BJ (cell line): Measurements from ENCODE around the gene MNX1. TPM values are rescaled to one million over a fixed set of nuclear protein-coding genes. Genes with fewer than 3 reads are reported as not detected.

Experiments
- CTCF ChIA-PET: fragments of 350-600 bp; formaldehyde crosslinking; extraction: SDS; loops from one replicate; lab custom pipeline; 2021; ENCODE audit warnings: antibody characterized with exemption, inconsistent platforms; lab: Yijun Ruan, JAX
- POLR2A ChIA-PET: fragments of 300-600 bp; sonication (Branson Sonifier 250); formaldehyde crosslinking; extraction: SDS; loops from one replicate; lab custom pipeline; 2021; ENCODE audit warnings: antibody characterized with exemption; lab: Charles Lee
- DNase-seq: peaks from one replicate; pipeline ENCODE4 v3.0.0-alpha.2; 2011; ENCODE audit warnings: low read depth
- H3K27me3 ChIP-seq: 2 replicates; pipeline ENCODE4 v1.6.0; 2011; ENCODE audit warnings: low read length; ENCODE audit not compliant: control insufficient read depth, insufficient read depth
- H3K36me3 ChIP-seq: 2 replicates; pipeline ENCODE4 v1.5.1; 2011; ENCODE audit warnings: low read length; ENCODE audit not compliant: control insufficient read depth, insufficient read depth
- H3K4me3 ChIP-seq: 2 replicates; pipeline ENCODE4 v1.5.1; 2011; ENCODE audit warnings: low read depth, mild to moderate bottlenecking, control low read depth, low read length
- CTCF ChIP-seq: IDR thresholded peaks from 2 replicates; pipeline ENCODE4 v1.5.1; 2011; ENCODE audit warnings: low read depth, mild to moderate bottlenecking, control low read depth, inconsistent platforms, low read length, moderate library complexity; ENCODE audit not compliant: insufficient read depth
- polyA plus RNA-seq: library from polyadenylated mRNA; depleted of rRNA; stranded (reverse); fragments of >200 nt; gene quantifications from 2 replicates; pipeline ENCODE4 v1.2.3, GENCODE V29; 2011

MNX1 gene
- polyA plus RNA-seq, 1 experiment: not detected

GRCh38 chr7:157032644-157033482 lies 22.4 kb upstream of the MNX1 start:
- no peaks in the 10 kb centered on the region for H3K36me3 ChIP-seq
- H3K4me3 ChIP-seq: no peak overlapping the region
- POLR2A ChIA-PET: no interaction called here
- no peak for DNase-seq
- TF ChIP-seq CTCF: no peak
- CTCF ChIA-PET: no interaction called here
- peaks cover 4% of the 10 kb centered on the region; the same call in 1 of the 2 replicates for H3K27me3 ChIP-seq

GRCh38 chr7:157032128-157032527 lies 21.7 kb upstream of the MNX1 start:
- ChIA-PET POLR2A (no interaction called here), CTCF (no interaction called here)
- no peak overlapping the region for H3K4me3 ChIP-seq
- DNase-seq: no peak
- H3K27me3 ChIP-seq: peaks cover 4% of the 10 kb centered on the region; the same call in 1 of the 2 replicates
- TF ChIP-seq CTCF: no peak
- no peaks in the 10 kb centered on the region for H3K36me3 ChIP-seq

- Histone ChIP-seq H3K4me3 (no peak overlapping the region), H3K27me3 (peaks cover 11% of the 10 kb centered on the region), H3K36me3 (no peaks in the 10 kb centered on the region)
- CTCF ChIA-PET: no interaction called here
- POLR2A ChIA-PET: no interaction called here
- no peak for DNase-seq
- no peak for TF ChIP-seq CTCF
Measured at GRCh38 chr7:157028199-157028903, 17.9 kb upstream of the MNX1 start.

- ChIA-PET CTCF (no interaction called here), POLR2A (no interaction called here)
- Histone ChIP-seq H3K27me3 (peaks cover 18% of the 10 kb centered on the region), H3K4me3 (no peak overlapping the region), H3K36me3 (no peaks in the 10 kb centered on the region)
- no peak for DNase-seq
- no peak for TF ChIP-seq CTCF
Measured at GRCh38 chr7:157027568-157028198, 17.2 kb upstream of the MNX1 start.

GRCh38 chr7:157024716-157025115 lies 14.3 kb upstream of the MNX1 start:
- H3K36me3 ChIP-seq: no peaks in the 10 kb centered on the region
- CTCF ChIA-PET: no interaction called here
- H3K27me3 ChIP-seq: peaks cover 36% of the 10 kb centered on the region
- H3K4me3 ChIP-seq: no peak overlapping the region
- no peak for TF ChIP-seq CTCF
- no peak for DNase-seq
- POLR2A ChIA-PET: no interaction called here
